Erythroblast (primary cell): ENCODE data around the gene ORAI1.

Experiments used
- GATA1 ChIP-seq: IDR thresholded peaks from 2 replicates; pipeline ENCODE4 v1.6.1; 2011; ENCODE audit warnings: low read depth, mild to moderate bottlenecking, control low read depth, low read length, moderate library complexity
- POLR2A ChIP-seq: IDR thresholded peaks from 2 replicates; pipeline ENCODE4 v1.6.1; 2011; ENCODE audit warnings: mild to moderate bottlenecking, low read length

DNA sequence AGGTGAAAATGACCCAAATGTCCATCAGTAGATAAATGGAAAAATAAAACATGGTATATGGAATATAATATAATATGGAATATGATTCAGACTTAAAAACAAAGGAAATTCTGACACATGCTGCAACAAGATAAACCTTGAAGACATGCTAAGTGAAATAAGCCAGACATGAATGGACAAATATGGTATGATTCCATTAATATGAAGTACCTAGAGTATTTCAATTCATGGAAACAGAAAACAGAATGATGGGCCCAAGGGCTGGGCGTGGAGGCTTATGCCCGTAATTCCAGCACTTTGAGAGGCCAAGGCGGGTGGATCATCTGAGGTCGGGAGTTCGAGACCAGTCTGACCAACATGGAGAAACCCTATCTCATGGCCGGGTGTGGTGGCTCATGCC lies 22.7 kb upstream of the ORAI1 start:
- TF ChIP-seq POLR2A (no peak), GATA1 (no peak)
